Activated CD4-positive, alpha-beta T cell treated with anti-CD3 and anti-CD28 coated beads, Interleukin-2, amount 10 ng/mL, durations not matched to agents 24 days and 14 days (primary cell): Measurements from ENCODE around the gene TBC1D9. TPM values are rescaled to one million over a fixed set of nuclear protein-coding genes. Genes with fewer than 3 reads are reported as not detected.

ENCODE experiments used
- DNase-seq: peaks from one replicate; pipeline ENCODE4 v3.0.0; 2022
- H3K27ac Mint-ChIP-seq: one replicate; pipeline ENCODE4 v1.8.0; 2022; ENCODE audit warnings: mild to moderate bottlenecking, mixed read lengths
- H3K27me3 Mint-ChIP-seq: one replicate; pipeline ENCODE4 v1.8.0; 2022; ENCODE audit warnings: mixed read lengths
- H3K36me3 Mint-ChIP-seq: one replicate; pipeline ENCODE4 v1.8.0; 2022; ENCODE audit warnings: low read depth, mild to moderate bottlenecking, mixed read lengths
- H3K4me1 Mint-ChIP-seq: one replicate; pipeline ENCODE4 v1.8.0; 2021; ENCODE audit warnings: mixed read lengths
- H3K4me3 Mint-ChIP-seq: one replicate; pipeline ENCODE4 v1.8.0; 2022; ENCODE audit warnings: mild to moderate bottlenecking, moderate library complexity, mixed read lengths
- H3K9me3 Mint-ChIP-seq: one replicate; pipeline ENCODE4 v1.8.0; 2021; ENCODE audit warnings: mixed read lengths
- intact Hi-C: fragments of 100-400 bp; cut with micrococcal nuclease; formaldehyde crosslinking; loops from one replicate; pipeline ENCODE4 v1.15.1; 2023
- total RNA-seq: library from RNA; stranded (reverse); gene quantifications from 2 replicates; pipeline ENCODE4 v1.2.3, GENCODE V29; 2022

The TBC1D9 gene
- total RNA-seq, 1 donor from 2014 or later, result not detected

DNA sequence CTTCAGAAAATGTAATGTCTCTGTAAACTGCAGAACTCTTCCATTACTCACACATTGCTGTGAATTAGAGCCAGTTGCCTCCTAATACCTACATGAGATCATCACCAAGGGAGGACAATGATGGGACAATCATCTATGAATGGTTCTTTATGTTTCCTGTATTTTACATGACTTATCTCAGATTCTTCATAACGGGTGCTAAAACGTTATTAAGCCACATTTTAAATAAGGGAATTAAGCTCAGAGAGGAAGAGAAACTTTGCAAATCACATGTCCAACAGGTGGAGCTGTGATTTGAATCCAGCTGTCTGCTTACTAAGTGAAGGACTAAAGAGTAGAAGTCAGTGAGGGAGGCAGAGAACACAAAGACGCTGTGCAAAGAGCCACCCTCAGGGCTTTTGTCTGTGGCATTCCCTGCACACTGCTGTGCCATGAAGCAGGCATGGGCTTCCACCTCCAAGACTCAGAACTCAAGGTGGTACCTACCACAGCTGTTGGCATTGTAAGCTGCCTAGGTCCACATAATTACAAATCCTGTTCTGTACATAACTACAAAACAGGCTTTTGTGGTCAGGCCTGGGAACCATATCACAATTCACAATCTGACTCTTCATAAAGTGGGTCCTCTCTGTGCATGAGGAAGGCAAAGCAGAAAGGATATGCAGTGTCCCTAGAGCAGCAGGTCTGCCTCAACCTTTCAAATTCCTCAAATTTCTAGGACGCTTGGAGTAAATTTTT lies 12.8 kb downstream of the TBC1D9 start:
- no peaks in the 10 kb centered on the region for H3K36me3 Mint-ChIP-seq
- intact Hi-C loops, result no loop called here
- DNase-seq, result peak; percentile 48
- H3K4me3 Mint-ChIP-seq, result no peak overlapping the region
- peaks cover 13% of the 10 kb centered on the region for H3K27me3 Mint-ChIP-seq
- H3K4me1 Mint-ChIP-seq, result peaks cover 4% of the 10 kb centered on the region
- no peaks in the 10 kb centered on the region for H3K9me3 Mint-ChIP-seq
- H3K27ac Mint-ChIP-seq, result no peak overlapping the region

DNA sequence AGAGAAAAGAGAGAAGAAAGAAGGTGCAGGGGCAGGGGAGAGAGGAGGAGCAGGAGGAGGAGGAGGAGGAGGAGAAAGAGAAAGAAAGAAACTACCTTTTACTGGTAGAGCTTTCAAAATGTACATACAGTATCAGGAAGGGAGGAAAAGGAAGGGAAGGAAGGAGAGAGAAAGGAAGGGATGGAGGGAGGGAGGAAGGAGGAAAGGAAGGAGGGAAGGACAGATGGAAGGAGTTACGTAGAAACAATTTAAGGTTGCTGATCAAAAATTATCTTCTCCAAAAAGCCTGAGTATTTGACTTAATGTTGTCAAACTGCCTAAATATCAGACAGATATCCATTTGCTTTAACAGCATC lies 13.4 kb downstream of the TBC1D9 start:
- no peak overlapping the region for H3K27ac Mint-ChIP-seq
- intact Hi-C loops, result no loop called here

DNA sequence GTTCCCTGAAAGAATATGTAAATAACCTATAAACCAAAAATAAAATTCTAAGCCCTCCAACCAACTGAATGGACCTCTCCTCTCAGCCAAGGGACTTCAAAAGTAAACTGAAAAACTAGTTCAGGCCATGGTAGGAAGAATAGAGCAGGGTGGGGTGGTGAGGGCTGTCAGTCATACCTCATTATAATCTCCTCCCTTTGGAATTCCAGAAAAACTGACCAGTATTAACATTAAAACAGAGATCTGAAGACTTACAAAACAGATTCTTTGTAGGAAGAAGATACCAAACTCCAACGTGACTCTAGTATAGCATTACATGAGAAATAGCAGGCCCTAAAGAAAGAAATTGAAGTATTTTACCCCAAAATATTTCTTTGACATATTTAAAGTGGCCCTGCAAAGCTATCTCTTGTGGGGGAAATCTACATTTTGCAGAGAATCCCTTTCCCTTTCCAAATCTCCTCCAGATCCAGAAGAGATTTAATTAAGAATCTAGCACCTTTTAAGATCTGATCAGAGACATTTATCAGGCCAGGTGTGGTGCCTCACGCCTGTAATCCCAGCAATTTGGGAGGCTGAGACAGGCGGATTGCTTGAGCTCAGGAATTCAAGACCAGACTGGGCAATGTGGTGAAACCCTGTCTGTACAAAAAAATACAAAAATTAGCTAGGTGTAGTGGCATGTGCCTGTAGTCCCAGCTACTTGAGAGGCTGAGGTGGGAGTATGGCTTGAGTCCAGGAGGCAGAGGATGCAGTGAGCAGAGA lies 15.1 kb downstream of the TBC1D9 start:
- no peak for DNase-seq
- peaks cover 14% of the 10 kb centered on the region for H3K27me3 Mint-ChIP-seq
- no peaks in the 10 kb centered on the region for H3K9me3 Mint-ChIP-seq
- H3K27ac Mint-ChIP-seq, result no peak overlapping the region
- peaks cover 4% of the 10 kb centered on the region for H3K4me1 Mint-ChIP-seq
- intact Hi-C loops, result no loop called here
- no peak overlapping the region for H3K4me3 Mint-ChIP-seq
- no peaks in the 10 kb centered on the region for H3K36me3 Mint-ChIP-seq

More for the DNA sequence above, 13.4 kb downstream of the TBC1D9 start:
- H3K4me3 Mint-ChIP-seq, result no peak overlapping the region
- peaks cover 4% of the 10 kb centered on the region for H3K4me1 Mint-ChIP-seq
- no peaks in the 10 kb centered on the region for H3K9me3 Mint-ChIP-seq
- H3K27me3 Mint-ChIP-seq, result peaks cover 12% of the 10 kb centered on the region
- no peak for DNase-seq
- H3K36me3 Mint-ChIP-seq, result no peaks in the 10 kb centered on the region

DNA sequence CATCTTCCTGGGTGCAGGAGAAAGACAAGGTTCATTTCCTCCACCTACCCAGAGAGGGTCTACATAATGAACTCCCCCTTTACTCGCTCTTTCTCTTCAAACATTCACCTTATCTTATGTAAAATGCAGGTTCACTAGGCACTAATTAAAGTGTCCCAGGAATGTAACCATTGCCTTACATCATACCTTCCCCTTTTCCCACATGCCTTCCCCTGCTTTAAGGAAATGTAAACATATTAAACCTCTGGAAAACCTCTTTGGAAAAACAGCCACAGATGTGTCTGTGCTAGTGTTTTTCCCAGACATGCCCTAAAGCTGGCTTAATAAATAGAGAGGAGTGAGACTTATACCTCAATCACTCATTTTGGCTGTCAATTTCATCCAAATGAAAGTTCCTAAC lies 15.8 kb downstream of the TBC1D9 start:
- peaks cover 18% of the 10 kb centered on the region for H3K27me3 Mint-ChIP-seq
- H3K4me1 Mint-ChIP-seq, result peaks cover 4% of the 10 kb centered on the region
- H3K4me3 Mint-ChIP-seq, result no peak overlapping the region
- intact Hi-C loops, result no loop called here
- no peak for DNase-seq
- no peak overlapping the region for H3K27ac Mint-ChIP-seq
- no peaks in the 10 kb centered on the region for H3K9me3 Mint-ChIP-seq
- no peaks in the 10 kb centered on the region for H3K36me3 Mint-ChIP-seq

DNA sequence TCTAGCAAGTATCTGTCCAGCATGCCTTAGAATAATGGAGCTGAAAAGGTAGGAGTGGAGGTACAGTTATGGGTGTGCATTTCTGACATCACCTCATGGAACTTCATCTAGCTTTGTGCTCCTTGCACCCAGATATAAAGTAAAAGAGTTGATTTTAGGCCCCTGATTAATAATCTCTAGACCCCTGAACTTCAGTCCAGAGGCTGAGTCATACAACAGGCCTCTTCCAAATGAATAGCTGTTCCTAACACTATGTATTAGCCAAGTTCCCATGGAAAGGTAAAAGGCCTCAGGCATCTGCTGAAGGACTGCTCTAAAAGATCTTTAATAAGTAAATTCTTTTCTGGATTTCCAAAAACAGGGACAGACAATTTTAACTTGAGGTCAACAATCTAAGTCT lies 16.2 kb downstream of the TBC1D9 start:
- Mint-ChIP-seq H3K36me3 (no peaks in the 10 kb centered on the region), H3K27me3 (peaks cover 17% of the 10 kb centered on the region), H3K4me3 (no peak overlapping the region), H3K4me1 (peaks cover 4% of the 10 kb centered on the region), H3K27ac (no peak overlapping the region), H3K9me3 (no peaks in the 10 kb centered on the region)
- intact Hi-C loops, result no loop called here
- DNase-seq, result no peak

DNA sequence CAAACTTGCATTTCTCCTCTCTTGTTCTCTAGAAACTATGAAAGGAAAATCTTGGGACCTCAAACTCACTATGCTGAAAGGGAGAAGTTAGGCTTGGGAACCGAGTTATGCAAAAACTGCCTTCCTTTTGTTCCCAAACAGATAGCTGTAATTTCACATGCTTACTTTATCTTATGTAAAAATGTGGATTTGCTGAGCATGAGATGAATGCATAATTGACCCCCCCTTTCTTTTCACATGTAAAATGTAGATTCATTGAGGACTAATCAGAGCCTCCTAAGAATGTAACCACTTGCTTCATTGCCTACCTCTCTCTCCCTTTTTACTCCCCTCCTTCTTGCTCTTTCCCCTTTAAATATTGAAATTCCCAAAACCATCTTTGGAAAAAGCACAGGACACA lies 18.0 kb downstream of the TBC1D9 start:
- H3K4me1 Mint-ChIP-seq, result peaks cover 4% of the 10 kb centered on the region
- DNase-seq, result no peak
- no peak overlapping the region for H3K27ac Mint-ChIP-seq
- H3K4me3 Mint-ChIP-seq, result no peak overlapping the region
- H3K27me3 Mint-ChIP-seq, result peaks cover 16% of the 10 kb centered on the region
- no peaks in the 10 kb centered on the region for H3K9me3 Mint-ChIP-seq
- intact Hi-C loops, result no loop called here
- H3K36me3 Mint-ChIP-seq, result no peaks in the 10 kb centered on the region

DNA sequence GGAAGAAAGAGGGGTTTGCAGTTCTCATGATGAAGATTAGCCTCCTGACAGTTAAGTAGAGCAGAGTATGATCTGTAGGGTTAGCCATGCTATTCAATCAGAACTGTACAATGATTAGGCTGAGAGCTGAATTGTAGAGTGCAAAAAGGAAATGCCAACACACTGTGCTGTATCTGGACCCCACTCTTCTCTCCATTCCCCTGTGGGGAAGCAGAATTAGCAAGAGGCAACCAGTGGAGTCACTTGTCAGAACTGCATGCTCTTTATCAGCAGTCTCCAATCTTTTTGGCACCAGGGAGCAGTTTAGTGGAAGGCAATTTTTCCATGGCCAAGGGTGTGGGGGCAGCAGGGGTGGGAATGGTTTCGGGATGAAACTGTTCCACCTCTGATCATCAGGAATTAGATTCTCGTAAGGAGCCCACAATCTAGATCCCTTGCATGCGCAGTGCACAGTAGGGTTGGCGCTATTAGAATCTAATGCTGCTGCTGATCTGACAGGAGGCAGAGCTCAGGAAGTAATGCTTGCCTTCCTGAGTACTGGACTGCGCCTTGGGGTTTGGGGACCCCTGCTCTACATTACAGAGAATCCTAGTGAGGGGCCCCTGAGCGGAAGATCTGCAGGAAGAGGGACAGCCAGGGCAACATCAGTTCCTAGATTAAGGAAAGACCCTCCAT lies 19.4 kb downstream of the TBC1D9 start:
- no peak for DNase-seq
- peaks cover 17% of the 10 kb centered on the region for H3K27me3 Mint-ChIP-seq
- no peak overlapping the region for H3K27ac Mint-ChIP-seq
- no peaks in the 10 kb centered on the region for H3K4me1 Mint-ChIP-seq
- H3K4me3 Mint-ChIP-seq, result no peak overlapping the region
- intact Hi-C loops, result no loop called here
- no peaks in the 10 kb centered on the region for H3K36me3 Mint-ChIP-seq
- H3K9me3 Mint-ChIP-seq, result no peaks in the 10 kb centered on the region

DNA sequence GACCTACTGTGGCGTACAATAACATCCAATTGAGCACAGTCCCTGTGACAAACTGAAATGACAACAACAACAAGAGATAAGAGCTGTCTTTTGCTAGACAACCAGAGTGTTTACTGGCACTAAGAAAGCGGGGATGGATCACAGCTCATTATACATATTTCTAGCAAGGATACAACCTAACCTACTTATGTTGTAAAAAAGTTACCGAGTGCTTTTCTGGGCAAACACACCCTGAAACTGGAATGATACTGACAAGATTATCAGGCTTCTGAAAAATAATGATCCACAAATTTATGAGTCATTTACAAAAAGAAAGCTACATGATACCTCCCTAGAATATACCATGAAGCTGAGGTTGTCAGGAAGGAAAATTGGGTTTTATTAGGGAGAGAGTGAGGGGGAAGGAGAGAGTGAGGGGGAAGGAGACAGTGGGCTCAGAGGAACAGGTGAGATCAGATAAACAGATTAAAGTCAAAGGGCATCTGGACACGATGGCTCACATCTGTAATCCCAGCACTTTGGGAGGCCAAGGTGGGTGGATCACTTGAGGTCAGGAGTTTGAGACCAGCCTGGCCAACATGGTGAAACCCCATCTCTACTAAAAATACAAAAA lies 20.3 kb downstream of the TBC1D9 start:
- no peaks in the 10 kb centered on the region for H3K9me3 Mint-ChIP-seq
- H3K27ac Mint-ChIP-seq, result no peak overlapping the region
- H3K36me3 Mint-ChIP-seq, result no peaks in the 10 kb centered on the region
- no peak for DNase-seq
- peaks cover 15% of the 10 kb centered on the region for H3K27me3 Mint-ChIP-seq
- H3K4me3 Mint-ChIP-seq, result no peak overlapping the region
- H3K4me1 Mint-ChIP-seq, result no peaks in the 10 kb centered on the region
- intact Hi-C loops, result no loop called here

DNA sequence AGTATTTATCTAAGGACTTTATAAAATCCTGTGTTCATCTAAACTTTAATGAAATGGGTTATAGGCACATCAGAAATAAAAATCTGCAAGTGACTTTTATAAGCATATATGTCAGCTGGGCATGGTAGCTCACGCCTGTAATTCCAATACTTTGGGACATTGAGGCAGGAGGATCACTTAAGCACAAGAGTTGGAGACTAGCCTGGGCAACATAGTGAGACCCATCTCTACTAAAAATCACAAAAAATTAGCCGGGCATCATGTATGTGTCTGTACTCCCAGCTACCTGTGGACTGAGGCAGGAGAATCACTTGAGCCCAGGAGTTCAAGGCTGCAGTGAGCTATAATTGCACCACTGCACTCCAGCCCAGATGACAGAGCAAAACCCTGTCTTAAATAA lies 20.9 kb downstream of the TBC1D9 start:
- DNase-seq, result no peak
- H3K4me1 Mint-ChIP-seq, result no peaks in the 10 kb centered on the region
- no peak overlapping the region for H3K27ac Mint-ChIP-seq
- no peaks in the 10 kb centered on the region for H3K9me3 Mint-ChIP-seq
- intact Hi-C loops, result no loop called here
- no peak overlapping the region for H3K4me3 Mint-ChIP-seq
- peaks cover 13% of the 10 kb centered on the region for H3K27me3 Mint-ChIP-seq
- H3K36me3 Mint-ChIP-seq, result no peaks in the 10 kb centered on the region

DNA sequence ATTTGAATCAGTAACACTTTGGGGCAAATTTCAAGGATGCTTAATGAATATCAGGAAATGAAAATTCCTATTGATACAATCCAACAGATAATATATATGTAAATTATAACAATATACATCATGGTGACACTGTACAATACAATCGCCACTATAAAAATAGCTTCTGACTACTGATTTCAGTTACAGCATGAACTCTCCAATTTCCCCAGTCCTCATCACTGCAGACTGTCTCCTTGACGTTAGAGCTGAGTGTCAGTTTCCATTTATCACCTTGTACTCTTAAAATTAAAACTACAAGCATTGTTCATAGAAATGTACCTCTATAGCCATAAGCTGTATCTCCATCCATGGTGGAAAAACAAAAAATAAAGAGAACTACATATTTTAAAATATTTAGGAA lies 23.4 kb downstream of the TBC1D9 start:
- Mint-ChIP-seq H3K4me3 (no peak overlapping the region), H3K9me3 (no peaks in the 10 kb centered on the region), H3K27ac (no peak overlapping the region), H3K36me3 (no peaks in the 10 kb centered on the region), H3K27me3 (peaks cover 8% of the 10 kb centered on the region), H3K4me1 (no peaks in the 10 kb centered on the region)
- no peak for DNase-seq
- intact Hi-C loops, result no loop called here

DNA sequence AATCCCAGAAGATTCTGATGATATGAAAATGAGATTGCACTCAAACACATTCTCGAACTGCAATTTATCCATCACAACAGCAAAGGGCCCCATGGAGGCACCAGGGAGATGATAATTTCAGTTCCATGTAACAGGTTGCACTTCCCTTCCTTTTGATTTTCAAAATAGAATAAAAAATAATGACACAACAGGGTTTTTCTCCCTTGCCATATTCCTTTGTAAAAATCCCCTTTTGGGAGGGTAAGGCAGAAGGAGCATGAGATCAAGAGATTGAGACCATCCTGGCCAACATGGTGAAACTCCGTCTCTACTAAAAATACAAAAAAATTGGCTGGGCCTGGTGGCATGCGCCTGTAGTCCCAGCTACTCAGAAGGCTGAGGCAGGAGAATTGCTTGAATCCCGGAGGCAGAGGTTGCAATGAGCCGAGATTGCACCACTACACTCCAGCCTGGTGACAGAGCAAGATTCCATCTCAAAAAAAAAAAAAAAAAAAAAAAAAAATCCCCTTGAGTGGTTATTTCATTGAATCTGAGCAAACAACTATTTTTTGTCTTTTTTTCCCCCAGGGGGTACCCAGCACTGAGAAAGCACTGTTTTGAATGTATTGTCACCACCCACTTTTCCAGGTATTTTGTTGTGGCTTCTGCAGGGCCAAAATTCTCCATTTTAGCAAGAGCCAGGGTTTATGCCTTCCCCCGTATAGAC lies 26.7 kb downstream of the TBC1D9 start:
- DNase-seq, result no peak
- Mint-ChIP-seq H3K4me3 (no peak overlapping the region), H3K27ac (no peak overlapping the region), H3K36me3 (no peaks in the 10 kb centered on the region), H3K9me3 (no peaks in the 10 kb centered on the region), H3K27me3 (peaks cover 2% of the 10 kb centered on the region), H3K4me1 (no peaks in the 10 kb centered on the region)
- intact Hi-C loops, result no loop called here

DNA sequence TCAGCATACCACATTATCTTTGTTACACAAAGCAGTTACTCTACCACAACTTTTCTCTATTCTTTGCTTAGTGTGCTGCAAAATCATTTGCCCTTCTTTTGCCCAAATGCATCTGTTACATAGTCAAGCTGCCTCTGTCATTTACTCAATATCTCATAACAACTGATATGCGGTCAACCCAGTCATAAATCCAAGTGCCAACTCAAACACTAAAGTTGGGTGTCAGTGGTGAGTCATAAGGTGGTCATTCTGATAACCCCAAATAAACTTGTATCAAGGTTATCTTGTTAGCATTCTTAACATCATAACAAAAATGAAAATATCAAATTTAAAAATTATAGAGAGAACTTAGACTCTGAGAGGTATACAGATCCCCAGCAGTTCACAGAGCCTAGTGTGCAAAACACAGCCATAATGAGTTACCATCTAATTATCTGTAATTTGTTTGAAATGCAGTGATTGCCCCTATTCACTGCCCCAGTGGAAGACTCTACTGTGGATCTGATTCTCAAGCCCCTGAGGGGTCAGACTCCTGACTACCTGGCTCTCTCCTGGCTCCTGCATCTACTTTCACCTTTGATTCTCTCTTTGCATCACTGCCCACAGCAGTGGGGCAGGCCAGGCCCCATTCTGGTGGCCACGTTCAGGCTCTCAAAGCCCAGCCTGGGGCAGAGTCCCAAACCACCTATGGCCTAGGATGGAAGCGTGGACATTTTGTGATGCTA lies 29.2 kb downstream of the TBC1D9 start:
- Mint-ChIP-seq H3K27ac (no peak overlapping the region), H3K27me3 (no peaks in the 10 kb centered on the region), H3K36me3 (no peaks in the 10 kb centered on the region), H3K9me3 (no peaks in the 10 kb centered on the region), H3K4me3 (no peak overlapping the region), H3K4me1 (no peaks in the 10 kb centered on the region)
- DNase-seq, result no peak
- intact Hi-C loops, result no loop called here

DNA sequence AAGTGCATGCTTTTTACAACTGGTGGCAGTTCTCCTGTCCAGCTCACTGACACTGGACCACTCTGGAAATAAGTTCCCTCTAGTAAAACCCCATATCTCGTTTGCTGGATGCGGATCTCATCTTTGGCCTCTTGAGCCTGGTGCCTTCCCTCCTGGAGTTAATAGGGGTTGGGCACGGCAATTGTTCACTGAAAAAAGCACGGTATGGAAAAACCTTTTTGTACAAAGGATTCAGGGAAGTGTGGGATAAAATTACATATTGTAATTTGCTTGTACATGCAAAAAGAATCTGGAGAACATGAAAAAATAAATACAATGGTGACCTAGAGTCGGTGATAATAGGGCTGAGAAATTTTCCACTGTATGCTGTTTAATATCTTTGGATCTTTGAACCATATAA lies 30.6 kb downstream of the TBC1D9 start:
- no peaks in the 10 kb centered on the region for H3K36me3 Mint-ChIP-seq
- H3K27me3 Mint-ChIP-seq, result no peaks in the 10 kb centered on the region
- H3K27ac Mint-ChIP-seq, result no peak overlapping the region
- H3K4me3 Mint-ChIP-seq, result no peak overlapping the region
- H3K9me3 Mint-ChIP-seq, result no peaks in the 10 kb centered on the region
- intact Hi-C loops, result no loop called here
- H3K4me1 Mint-ChIP-seq, result peaks cover 4% of the 10 kb centered on the region
- DNase-seq, result no peak
